Natural killer cell (primary cell): ENCODE data around the gene IWS1. TPM values are rescaled to one million over a fixed set of nuclear protein-coding genes. Genes with fewer than 3 reads are reported as not detected.

Experiments
- ATAC-seq, 3 donors: fragments of 150-1000 bp in 2 of 3; fragments of 200-7000 bp in 1 of 3; cut with Tn5 transposase; 1 replicate in 1 of 3; 2 replicates in 2 of 3; pipeline ENCODE4 v1.10.0; 2021; ENCODE audit warnings: mild to moderate bottlenecking in 2 of 3, moderate library complexity in 2 of 3
- DNase-seq, 2 donors: peaks; one replicate each; pipeline versions ENCODE4 v3.0.0 to v3.0.0-alpha.2; 2013 to 2021; ENCODE audit warnings: mixed read lengths in 1 of 2
- H3K27ac ChIP-seq: one replicate; pipeline ENCODE4 v1.5.1; 2013; ENCODE audit warnings: mild to moderate bottlenecking, low read length
- H3K27me3 ChIP-seq: one replicate; pipeline ENCODE4 v1.6.1; 2013; ENCODE audit warnings: low read length; ENCODE audit not compliant: control insufficient read depth, insufficient read depth
- H3K36me3 ChIP-seq: one replicate; pipeline ENCODE4 v1.6.1; 2013; ENCODE audit warnings: low read length; ENCODE audit not compliant: control insufficient read depth, insufficient read depth
- H3K4me1 ChIP-seq: one replicate; pipeline ENCODE4 v1.6.1; 2013; ENCODE audit warnings: low read length; ENCODE audit not compliant: control insufficient read depth, insufficient read depth
- H3K4me3 ChIP-seq: one replicate; pipeline ENCODE4 v1.5.1; 2013; ENCODE audit warnings: low read length
- H3K9me3 ChIP-seq: one replicate; pipeline ENCODE4 v1.6.1; 2013; ENCODE audit warnings: low read length; ENCODE audit not compliant: control insufficient read depth, insufficient read depth
- H3K27ac Mint-ChIP-seq, 2 donors: one replicate each; pipeline ENCODE4 v1.8.0; 2022; ENCODE audit warnings: mild to moderate bottlenecking in 2 of 2, mixed read lengths in 2 of 2, moderate library complexity in 1 of 2
- H3K27me3 Mint-ChIP-seq, 2 donors: one replicate each; pipeline ENCODE4 v1.8.0; 2022; ENCODE audit warnings: low read depth in 2 of 2, mixed read lengths in 2 of 2
- H3K36me3 Mint-ChIP-seq: one replicate; pipeline ENCODE4 v1.8.0; 2022; ENCODE audit warnings: mixed read lengths
- H3K4me1 Mint-ChIP-seq, 2 donors: one replicate each; pipeline ENCODE4 v1.8.0; 2022; ENCODE audit warnings: mixed read lengths in 2 of 2
- H3K4me3 Mint-ChIP-seq: one replicate; pipeline ENCODE4 v1.8.0; 2022; ENCODE audit warnings: mild to moderate bottlenecking, moderate library complexity, mixed read lengths
- H3K9me3 Mint-ChIP-seq, 2 donors: one replicate each; pipeline ENCODE4 v1.8.0; 2022; ENCODE audit warnings: mixed read lengths in 2 of 2
- WGBS: methylation state at CpG from one replicate; pipeline ENCODE4 v1.1.7; 2013; ENCODE audit warnings: missing lambda C conversion rate; ENCODE audit not compliant: insufficient coverage; 5-methylcytosine and 5-hydroxymethylcytosine counted together
- intact Hi-C: fragments of 100-400 bp; cut with micrococcal nuclease; formaldehyde crosslinking; loops from one replicate; pipeline ENCODE4 v1.14.2; 2022
- total RNA-seq, 4 donors: library from RNA; stranded (reverse); fragments of 120-200 nt in 1 of 4; gene quantifications; one replicate each; pipeline versions ENCODE4 v1.2.3 to v1.2.4, GENCODE V29; 2013 to 2022
- TF ChIP-seq, protein P1 (sequence below): fragments of 200-600 bp; IDR thresholded peaks from one replicate; pipeline ENCODE4 v1.8.0; 2022; ENCODE audit warnings: antibody characterized with exemption

Gene IWS1
- total RNA-seq, 3 donors from 2014 or later (not counting 1 experiment from before 2014, with no cell fraction given), result 21.7 to 27.1 (median 23.9) TPM

DNA sequence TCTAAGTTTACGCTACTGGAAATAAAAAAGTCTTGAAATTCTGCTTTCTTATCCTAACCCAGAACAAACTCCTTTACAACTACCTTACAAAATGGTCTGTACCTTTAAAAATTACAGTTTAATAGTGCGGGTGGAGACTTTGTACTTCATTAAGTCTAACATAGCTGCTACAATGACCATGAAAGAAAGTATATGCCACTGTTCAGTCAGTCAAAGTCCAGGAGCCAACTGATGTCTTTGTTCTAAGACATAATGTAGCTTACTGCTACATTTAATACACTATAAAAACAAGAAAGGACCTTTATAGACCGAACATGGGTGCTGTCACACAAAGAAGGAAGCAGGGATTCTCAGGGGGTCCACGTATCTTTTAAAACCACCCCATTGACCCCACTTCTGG is 36.0 kb downstream of the IWS1 start:
- intact Hi-C loops, result no loop called here
- DNase-seq, result no peak
- WGBS, result 91% methylated on average over 3 of the region's 4 CpGs
- H3K27ac Mint-ChIP-seq, result no peak overlapping the region
- ATAC-seq, result no peak
- no peaks in the 10 kb centered on the region for H3K9me3 ChIP-seq
- H3K36me3 Mint-ChIP-seq, result peaks cover 26% of the 10 kb centered on the region
- H3K9me3 Mint-ChIP-seq, result no peaks in the 10 kb centered on the region
- H3K4me3 ChIP-seq, result no peak overlapping the region
- H3K4me1 Mint-ChIP-seq, result peaks cover 22 to 27% of the 10 kb centered on the region in 2 donors
- H3K27ac ChIP-seq, result no peak overlapping the region
- no peak overlapping the region for H3K4me3 Mint-ChIP-seq
- H3K27me3 ChIP-seq, result no peaks in the 10 kb centered on the region
- TF ChIP-seq, protein P1, sequence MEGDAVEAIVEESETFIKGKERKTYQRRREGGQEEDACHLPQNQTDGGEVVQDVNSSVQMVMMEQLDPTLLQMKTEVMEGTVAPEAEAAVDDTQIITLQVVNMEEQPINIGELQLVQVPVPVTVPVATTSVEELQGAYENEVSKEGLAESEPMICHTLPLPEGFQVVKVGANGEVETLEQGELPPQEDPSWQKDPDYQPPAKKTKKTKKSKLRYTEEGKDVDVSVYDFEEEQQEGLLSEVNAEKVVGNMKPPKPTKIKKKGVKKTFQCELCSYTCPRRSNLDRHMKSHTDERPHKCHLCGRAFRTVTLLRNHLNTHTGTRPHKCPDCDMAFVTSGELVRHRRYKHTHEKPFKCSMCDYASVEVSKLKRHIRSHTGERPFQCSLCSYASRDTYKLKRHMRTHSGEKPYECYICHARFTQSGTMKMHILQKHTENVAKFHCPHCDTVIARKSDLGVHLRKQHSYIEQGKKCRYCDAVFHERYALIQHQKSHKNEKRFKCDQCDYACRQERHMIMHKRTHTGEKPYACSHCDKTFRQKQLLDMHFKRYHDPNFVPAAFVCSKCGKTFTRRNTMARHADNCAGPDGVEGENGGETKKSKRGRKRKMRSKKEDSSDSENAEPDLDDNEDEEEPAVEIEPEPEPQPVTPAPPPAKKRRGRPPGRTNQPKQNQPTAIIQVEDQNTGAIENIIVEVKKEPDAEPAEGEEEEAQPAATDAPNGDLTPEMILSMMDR, result no peak
- no peaks in the 10 kb centered on the region for H3K27me3 Mint-ChIP-seq
- H3K4me1 ChIP-seq, result peaks cover 13% of the 10 kb centered on the region
- H3K36me3 ChIP-seq, result peaks cover 79% of the 10 kb centered on the region

DNA sequence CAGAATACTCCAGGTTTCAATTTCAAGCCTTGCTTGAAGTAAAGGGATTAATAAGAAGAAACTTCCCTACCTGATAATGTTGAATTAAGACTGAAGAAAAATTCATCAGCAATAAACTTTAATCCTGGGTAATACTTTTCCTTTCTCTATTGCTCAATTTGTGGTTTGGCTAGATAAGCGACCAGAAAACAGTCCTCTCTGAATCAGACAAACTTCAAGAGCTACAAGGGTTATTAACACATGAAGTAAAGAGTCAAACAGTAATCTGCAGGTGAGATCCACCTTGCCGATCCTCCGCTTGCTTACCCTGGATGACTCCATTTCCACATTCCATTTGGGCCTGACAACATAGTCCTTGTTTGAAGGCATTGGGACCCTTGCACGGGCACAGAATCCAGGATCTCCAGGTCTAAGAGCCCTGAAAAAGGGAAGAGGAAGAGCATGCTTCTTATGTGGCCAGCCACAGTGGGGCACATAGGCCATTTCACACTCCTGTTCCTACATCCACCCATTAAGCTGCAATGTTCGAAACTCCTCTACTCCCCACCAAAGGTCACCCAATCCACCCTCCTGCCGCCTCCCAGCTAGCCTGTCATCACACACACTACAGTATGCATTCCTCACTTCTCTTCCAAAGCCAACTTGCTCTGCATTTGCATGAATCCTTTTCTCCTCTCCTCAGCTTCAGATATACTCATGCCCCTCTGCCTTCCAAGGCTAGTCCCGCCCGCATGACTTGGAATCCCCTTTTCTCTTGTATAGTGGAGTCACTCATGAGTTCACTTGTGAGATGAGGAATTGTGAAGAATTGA is 39.8 kb downstream of the IWS1 start:
- intact Hi-C loops, result loop anchor here (10.0 kb wide), 1 partner anchor 292 kb away; no protein-coding TSS in a partner anchor
- no peak for ATAC-seq
- Histone ChIP-seq H3K4me3 (no peak overlapping the region), H3K36me3 (peaks cover 79% of the 10 kb centered on the region), H3K27ac (peak overlapping the region; percentile 21), H3K4me1 (peaks cover 19% of the 10 kb centered on the region), H3K9me3 (no peaks in the 10 kb centered on the region), H3K27me3 (no peaks in the 10 kb centered on the region)
- no peak for DNase-seq
- H3K4me3 Mint-ChIP-seq, result peak overlapping the region; percentile 55
- no peaks in the 10 kb centered on the region for H3K9me3 Mint-ChIP-seq
- peaks cover 30 to 37% of the 10 kb centered on the region in 2 donors for H3K4me1 Mint-ChIP-seq
- H3K36me3 Mint-ChIP-seq, result peaks cover 14% of the 10 kb centered on the region
- whole genome bisulfite sequencing, result 64% methylated on average over 6 of the region's 8 CpGs
- H3K27me3 Mint-ChIP-seq, result no peaks in the 10 kb centered on the region
- TF ChIP-seq, protein P1, result no peak
- H3K27ac Mint-ChIP-seq, result peak overlapping the region; percentile 82 to 90

DNA sequence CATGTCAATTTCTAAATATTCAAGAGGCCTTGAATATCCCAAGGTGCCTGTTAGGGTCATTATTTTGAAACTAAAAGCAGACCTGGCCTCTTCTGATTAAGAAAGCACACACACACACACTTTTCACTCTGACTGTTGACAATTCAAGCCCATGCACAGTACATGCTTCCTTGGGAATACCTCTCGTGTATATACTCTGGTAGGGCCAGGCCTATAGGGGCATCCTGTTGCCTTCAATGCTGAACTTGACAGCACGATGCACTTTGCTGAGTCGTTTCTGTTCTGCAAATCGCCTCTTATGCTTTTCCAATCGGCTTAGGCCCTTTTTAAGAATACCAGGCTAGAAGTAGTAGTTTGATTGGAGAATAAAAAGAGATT is 40.6 kb downstream of the IWS1 start:
- TF ChIP-seq, protein P1, result no peak
- 53% methylated on average over 5 of the region's 5 CpGs for whole genome bisulfite sequencing
- H3K27me3 ChIP-seq, result no peaks in the 10 kb centered on the region
- peak; percentile 63 to 74 (median 69) for ATAC-seq
- peaks cover 21% of the 10 kb centered on the region for H3K36me3 Mint-ChIP-seq
- peak in 1 of 2 donors; percentile 23 for DNase-seq
- H3K4me3 ChIP-seq, result no peak overlapping the region
- H3K9me3 Mint-ChIP-seq, result no peaks in the 10 kb centered on the region
- intact Hi-C loops, result loop anchor here (10.0 kb wide), 1 partner anchor 291 kb away; no protein-coding TSS in a partner anchor
- H3K27ac Mint-ChIP-seq, result peak overlapping the region; percentile 82 to 90
- H3K4me3 Mint-ChIP-seq, result peak overlapping the region; percentile 55
- H3K4me1 Mint-ChIP-seq, result peaks cover 30 to 37% of the 10 kb centered on the region in 2 donors
- H3K9me3 ChIP-seq, result no peaks in the 10 kb centered on the region
- peaks cover 19% of the 10 kb centered on the region for H3K4me1 ChIP-seq
- H3K36me3 ChIP-seq, result peaks cover 81% of the 10 kb centered on the region
- no peaks in the 10 kb centered on the region for H3K27me3 Mint-ChIP-seq
- H3K27ac ChIP-seq, result peak overlapping the region; percentile 21
